ENCODE measurements around the gene CTF1.
"Not testable (repeated sequence)": the region's sequence is repeated elsewhere in the genome, so short reads cannot be mapped to it uniquely, and the experiment has no call there.

CTF1 gene

DNA sequence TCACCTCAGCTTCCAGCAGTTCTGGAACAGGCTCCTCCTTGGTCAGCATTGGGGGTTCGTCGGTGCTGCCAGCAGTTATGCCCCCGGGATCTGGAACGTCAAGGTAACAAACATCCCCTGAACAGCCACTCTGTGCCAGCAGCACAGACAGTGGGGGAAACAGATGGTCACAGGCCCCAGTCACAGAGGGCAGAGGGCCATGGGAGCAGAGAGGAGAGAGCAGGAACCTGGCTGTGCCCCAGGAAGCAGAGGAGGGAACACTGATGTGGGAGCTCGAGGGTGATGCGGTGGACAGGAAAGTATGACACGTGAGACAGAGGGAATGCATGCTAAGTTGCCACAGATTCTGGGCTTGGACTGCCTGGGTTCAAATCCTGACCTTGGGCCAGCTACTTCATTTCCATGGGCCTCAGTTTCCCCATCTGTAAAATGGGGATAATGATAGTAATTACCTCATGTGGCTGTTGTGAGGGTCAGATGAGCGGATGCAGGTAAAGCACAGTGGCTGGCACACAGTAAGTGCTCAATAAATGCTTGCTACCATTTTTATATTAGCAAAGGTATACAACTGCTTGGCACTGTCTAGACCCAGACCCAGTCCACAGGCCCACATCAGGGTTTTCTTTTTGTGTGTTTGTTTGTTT, 7.4 kb upstream of the CTF1 start:
- no peak for DNase-seq (ENCODE audit: low read depth)
- H3K4me3 ChIP-seq (ENCODE audit: control insufficient read depth, low read depth, low read length) = no peak overlapping the region
- TF ChIP-seq, protein P1, sequence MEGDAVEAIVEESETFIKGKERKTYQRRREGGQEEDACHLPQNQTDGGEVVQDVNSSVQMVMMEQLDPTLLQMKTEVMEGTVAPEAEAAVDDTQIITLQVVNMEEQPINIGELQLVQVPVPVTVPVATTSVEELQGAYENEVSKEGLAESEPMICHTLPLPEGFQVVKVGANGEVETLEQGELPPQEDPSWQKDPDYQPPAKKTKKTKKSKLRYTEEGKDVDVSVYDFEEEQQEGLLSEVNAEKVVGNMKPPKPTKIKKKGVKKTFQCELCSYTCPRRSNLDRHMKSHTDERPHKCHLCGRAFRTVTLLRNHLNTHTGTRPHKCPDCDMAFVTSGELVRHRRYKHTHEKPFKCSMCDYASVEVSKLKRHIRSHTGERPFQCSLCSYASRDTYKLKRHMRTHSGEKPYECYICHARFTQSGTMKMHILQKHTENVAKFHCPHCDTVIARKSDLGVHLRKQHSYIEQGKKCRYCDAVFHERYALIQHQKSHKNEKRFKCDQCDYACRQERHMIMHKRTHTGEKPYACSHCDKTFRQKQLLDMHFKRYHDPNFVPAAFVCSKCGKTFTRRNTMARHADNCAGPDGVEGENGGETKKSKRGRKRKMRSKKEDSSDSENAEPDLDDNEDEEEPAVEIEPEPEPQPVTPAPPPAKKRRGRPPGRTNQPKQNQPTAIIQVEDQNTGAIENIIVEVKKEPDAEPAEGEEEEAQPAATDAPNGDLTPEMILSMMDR (conservative IDR thresholded peaks at IDR 0.05; ENCODE audit: control insufficient read depth, insufficient read depth, low read depth, low read length) = no peak

DNA sequence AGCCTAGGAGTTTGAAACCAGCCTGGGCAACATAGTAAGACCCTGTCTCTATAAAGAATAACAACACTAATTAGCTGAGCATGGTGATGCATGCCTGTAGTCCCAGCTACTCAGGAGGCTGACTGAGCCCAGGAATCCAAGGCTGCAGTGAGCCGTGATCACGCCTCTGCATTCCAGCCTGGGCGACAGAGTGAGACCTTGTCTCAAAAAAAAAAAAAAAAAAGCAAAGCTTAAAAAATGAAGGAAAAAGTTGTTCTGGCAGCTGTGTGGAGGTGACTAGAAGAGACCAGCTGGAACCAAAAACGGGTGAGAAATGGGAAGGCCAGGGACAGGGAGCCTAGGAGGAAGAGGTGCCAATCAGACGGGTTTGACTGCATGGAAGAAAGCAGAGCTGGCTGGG, 6.7 kb upstream of the CTF1 start:
- no peak overlapping the region for H3K4me3 ChIP-seq (ENCODE audit: control insufficient read depth, low read depth, low read length)
- TF ChIP-seq, protein P1 (conservative IDR thresholded peaks at IDR 0.05; ENCODE audit: control insufficient read depth, insufficient read depth, low read depth, low read length) = no peak
- DNase-seq (ENCODE audit: low read depth) = no peak

DNA sequence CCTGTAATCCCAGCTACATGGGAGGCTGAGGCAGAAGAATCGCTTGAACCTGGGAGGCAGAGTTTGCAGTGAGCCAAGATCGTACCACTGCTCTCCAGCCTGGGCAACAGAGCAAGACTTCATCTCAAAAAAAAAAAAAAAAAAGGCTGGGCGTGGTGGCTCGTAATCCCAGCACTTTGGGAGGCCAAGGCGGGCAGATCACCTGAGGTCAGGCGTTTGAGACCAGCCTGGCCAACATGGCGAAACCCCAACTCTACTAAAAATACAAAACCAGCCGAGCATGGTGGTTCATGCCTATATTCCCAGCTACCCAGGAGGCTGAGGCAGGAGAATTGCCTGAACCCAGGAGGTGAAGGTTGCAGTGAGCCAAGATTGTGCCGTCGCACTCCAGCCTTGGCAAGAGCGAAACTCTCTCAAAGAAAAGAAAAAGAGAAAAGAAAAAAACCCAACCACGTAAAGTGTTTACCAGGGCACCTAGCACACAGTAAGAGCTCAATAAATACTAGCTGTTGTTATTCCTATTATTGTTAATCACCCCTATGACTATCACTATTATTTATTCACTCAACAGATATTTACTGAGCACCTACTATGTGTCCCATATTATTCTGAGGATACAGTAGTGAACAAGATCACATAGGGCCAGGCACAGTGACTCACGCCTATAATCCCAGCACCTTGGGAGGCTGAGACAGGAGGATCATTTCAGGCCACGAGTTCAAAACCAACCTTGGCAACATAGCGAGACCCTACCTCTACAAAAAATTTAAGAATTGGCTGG, 5.2 kb upstream of the CTF1 start:
- not testable (repeated sequence) for DNase-seq (ENCODE audit: low read depth)

DNA sequence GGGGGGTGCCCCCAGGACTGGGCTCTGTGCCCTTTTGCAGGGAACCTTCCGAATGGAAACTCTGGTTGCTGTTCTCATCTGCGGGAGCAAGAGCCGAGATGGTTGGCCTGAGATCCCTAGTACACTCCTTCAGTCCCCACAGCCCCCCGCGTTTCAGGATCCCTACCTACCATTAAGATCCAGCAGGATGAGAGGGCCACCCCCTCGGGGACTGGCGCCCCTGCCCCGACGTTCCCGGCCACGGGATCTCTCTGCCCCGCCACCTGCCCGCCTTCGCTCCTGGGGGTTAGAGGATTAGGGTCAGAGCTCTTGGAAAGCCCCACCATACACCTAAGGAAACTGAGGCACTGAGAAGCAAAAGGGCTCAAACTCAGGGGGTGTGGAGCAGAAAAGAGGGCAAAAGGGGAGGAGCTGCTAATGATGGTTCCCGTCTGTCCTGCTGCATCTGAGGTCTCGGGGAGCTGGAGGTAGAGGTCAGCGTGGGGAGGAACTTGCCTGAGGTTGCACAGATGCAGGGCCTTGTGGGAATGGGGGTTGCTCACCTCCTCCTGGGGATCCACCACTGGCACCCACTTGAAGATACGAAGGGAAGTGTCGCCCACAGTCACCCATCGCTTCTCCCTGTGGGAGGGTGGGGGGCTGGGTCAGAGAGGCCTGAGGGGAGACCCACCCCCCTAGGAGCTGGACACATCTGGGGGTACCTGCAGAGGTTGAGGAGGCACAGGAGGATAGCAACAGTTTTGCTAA, 3.6 kb upstream of the CTF1 start:
- TF ChIP-seq, protein P1 (conservative IDR thresholded peaks at IDR 0.05; ENCODE audit: control insufficient read depth, insufficient read depth, low read depth, low read length) = no peak
- no peak for DNase-seq (ENCODE audit: low read depth)
- peak overlapping the region; percentile 78 for H3K4me3 ChIP-seq (ENCODE audit: control insufficient read depth, low read depth, low read length)

More for the DNA sequence above, 5.2 kb upstream of the CTF1 start:
- H3K4me3 ChIP-seq (ENCODE audit: control insufficient read depth, low read depth, low read length) = not testable (repeated sequence)

DNA sequence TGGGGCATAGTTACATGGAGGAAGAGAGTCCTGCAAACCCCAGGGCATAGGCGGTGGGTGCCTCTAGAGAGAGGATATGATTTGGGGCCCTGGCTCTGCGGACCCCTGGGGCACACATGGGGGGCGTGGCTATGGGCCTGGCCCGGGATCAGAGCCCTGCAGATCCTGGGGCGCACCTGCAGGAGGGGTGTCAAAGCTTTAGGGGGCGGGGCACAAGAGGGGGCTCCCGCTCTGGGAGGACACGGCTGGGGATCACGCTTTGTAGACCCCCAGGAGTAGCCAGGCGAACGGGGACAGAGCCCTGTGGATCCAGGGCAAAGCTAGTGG, 3.0 kb upstream of the CTF1 start:
- DNase-seq (ENCODE audit: low read depth) = no peak
- TF ChIP-seq, protein P1 (conservative IDR thresholded peaks at IDR 0.05; ENCODE audit: control insufficient read depth, insufficient read depth, low read depth, low read length) = no peak
- H3K4me3 ChIP-seq (ENCODE audit: control insufficient read depth, low read depth, low read length) = peak overlapping the region; percentile 78

DNA sequence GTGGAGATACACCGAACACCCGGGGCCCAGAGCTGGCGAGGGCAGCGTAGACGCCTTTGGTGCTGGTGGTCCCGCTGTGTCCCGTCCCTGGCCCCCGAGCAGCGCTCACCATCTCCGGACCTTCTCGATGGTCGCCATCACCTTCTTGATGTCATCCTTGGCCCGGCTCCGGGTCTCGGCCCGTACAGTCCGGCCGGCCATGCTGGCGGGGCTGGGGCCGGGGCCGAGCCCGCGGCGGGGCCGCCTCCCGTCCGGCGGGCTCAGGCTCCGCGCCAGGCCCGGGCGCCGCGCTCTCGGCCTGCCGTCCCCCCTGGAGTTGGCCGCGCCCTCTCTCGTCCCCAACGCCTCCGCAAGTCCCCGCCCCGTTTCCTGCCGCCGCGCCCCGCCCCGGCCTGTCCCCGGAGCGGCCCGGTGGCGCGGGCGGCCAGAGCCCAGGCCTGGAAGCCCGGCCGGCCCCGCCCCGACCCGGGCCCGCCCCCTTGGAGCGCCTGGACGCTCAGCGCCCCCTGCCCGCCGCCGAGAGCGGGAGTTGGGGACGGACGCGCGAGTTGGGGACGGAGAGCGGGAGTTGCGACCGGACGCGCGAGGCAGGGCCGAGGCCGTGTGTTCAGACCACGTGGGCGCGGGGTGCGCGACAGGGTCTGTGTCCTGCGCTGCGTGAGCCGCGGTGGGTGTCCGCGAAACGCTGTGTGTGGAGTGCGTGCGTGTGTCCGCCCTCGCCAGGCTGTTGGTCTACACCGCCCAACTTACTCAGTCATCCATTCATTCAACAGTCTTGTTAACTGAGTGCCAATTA, 2.5 kb upstream of the CTF1 start, which contains the start of gene BCL7C:
BCL7C (minus strand) TSS at position 334 of the 796 bp plus-strand sequence; CDS start at position 201, 133 bp downstream.
- peak; percentile 75 for DNase-seq (ENCODE audit: low read depth)
- TF ChIP-seq, protein P1 (conservative IDR thresholded peaks at IDR 0.05; ENCODE audit: control insufficient read depth, insufficient read depth, low read depth, low read length) = no peak
- peak within 1 kb of the TSS; percentile 78 for H3K4me3 ChIP-seq (ENCODE audit: control insufficient read depth, low read depth, low read length)
